DOHH2 (cell line): Measurements from ENCODE around the gene HIBADH.
"Not testable (repeated sequence)": the region's sequence is repeated elsewhere in the genome, so short reads cannot be mapped to it uniquely, and the experiment has no call there.

Experiments used
- H3F3A ChIP-seq: fragments of 200-600 bp; sonication (generic), shearing (Covaris generic); 2 replicates; pipeline ENCODE4 v1.6.0; 2016; ENCODE audit warnings: antibody characterized with exemption, mild to moderate bottlenecking; ENCODE audit not compliant: control insufficient read depth, insufficient read depth
- H3K27ac ChIP-seq: fragments of 200-600 bp; sonication (generic); 2 replicates; pipeline ENCODE4 v1.5.1; 2014; ENCODE audit warnings: low read depth, mild to moderate bottlenecking, low read length, moderate library complexity
- H3K27me3 ChIP-seq: fragments of 200-600 bp; sonication (generic); 2 replicates; pipeline ENCODE4 v1.6.1; 2014; ENCODE audit warnings: mild to moderate bottlenecking, low read length, mixed read lengths; ENCODE audit not compliant: control insufficient read depth
- H3K36me3 ChIP-seq: fragments of 200-600 bp; sonication (generic); 2 replicates; pipeline ENCODE4 v1.6.1; 2014; ENCODE audit warnings: mild to moderate bottlenecking, low read length, moderate library complexity, mixed read lengths; ENCODE audit not compliant: control insufficient read depth
- H3K4me1 ChIP-seq: fragments of 200-600 bp; sonication (generic); 2 replicates; pipeline ENCODE4 v1.6.1; 2014; ENCODE audit warnings: mild to moderate bottlenecking, low read length, mixed read lengths; ENCODE audit not compliant: control insufficient read depth
- H3K4me2 ChIP-seq: fragments of 200-600 bp; sonication (generic); 2 replicates; pipeline ENCODE4 v1.6.0; 2014; ENCODE audit warnings: mild to moderate bottlenecking, low read length, moderate library complexity
- H3K4me3 ChIP-seq: fragments of 200-600 bp; sonication (generic); 2 replicates; pipeline ENCODE4 v1.5.1; 2014; ENCODE audit warnings: mild to moderate bottlenecking, low read length, mixed read lengths
- H3K79me2 ChIP-seq: fragments of 200-600 bp; sonication (generic); 2 replicates; pipeline ENCODE4 v1.6.1; 2014; ENCODE audit warnings: mild to moderate bottlenecking, low read length, mixed read lengths; ENCODE audit not compliant: control insufficient read depth
- H3K9me2 ChIP-seq: fragments of 200-600 bp; sonication (generic); replicated peaks from 2 replicates; pipeline ENCODE4 v1.6.1; 2014; ENCODE audit warnings: mild to moderate bottlenecking, low read length, mixed read lengths; ENCODE audit not compliant: control insufficient read depth
- H3K9me3 ChIP-seq: fragments of 200-600 bp; sonication (generic); 2 replicates; pipeline ENCODE4 v1.6.1; 2014; ENCODE audit warnings: antibody characterized with exemption, low read length, mixed read lengths; ENCODE audit not compliant: control insufficient read depth, insufficient read depth
- H4K20me1 ChIP-seq: fragments of 200-600 bp; sonication (generic); 2 replicates; pipeline ENCODE4 v1.6.0; 2014; ENCODE audit warnings: low read depth, mild to moderate bottlenecking, antibody characterized with exemption, low read length, moderate library complexity; ENCODE audit not compliant: control insufficient read depth, insufficient read depth
- CTCF ChIP-seq: fragments of 200-600 bp; sonication (generic); IDR thresholded peaks from one replicate; pipeline ENCODE4 v1.5.1; 2014; ENCODE audit warnings: antibody characterized with exemption, mild to moderate bottlenecking, low read depth, low read length; ENCODE audit not compliant: poor library complexity, severe bottlenecking
- EZH2phosphoT487 ChIP-seq: fragments of 200-600 bp; sonication (generic); IDR thresholded peaks from 2 replicates; pipeline ENCODE4 v1.6.1; 2017; ENCODE audit warnings: borderline replicate concordance, mild to moderate bottlenecking, antibody characterized with exemption, low read length, moderate library complexity, mixed read lengths

Gene HIBADH

GRCh38 chr7:27579565-27579964 lies 83.1 kb downstream of the HIBADH start:
- no peaks in the 10 kb centered on the region for H3K9me2 ChIP-seq
- 0 out of 2 replicates have a peak, but pooled peaks cover 3% of the 10 kb centered on the region for H3F3A ChIP-seq
- no peaks in the 10 kb centered on the region for H3K27me3 ChIP-seq
- H3K27ac ChIP-seq, result no peak overlapping the region
- H3K79me2 ChIP-seq, result no peaks in the 10 kb centered on the region
- H3K4me3 ChIP-seq, result no peak overlapping the region
- H3K9me3 ChIP-seq, result no peaks in the 10 kb centered on the region
- H3K36me3 ChIP-seq, result no peaks in the 10 kb centered on the region
- TF ChIP-seq EZH2phosphoT487 (no peak), CTCF (no peak)
- H3K4me2 ChIP-seq, result no peak overlapping the region
- peaks cover 19% of the 10 kb centered on the region for H3K4me1 ChIP-seq
- no peaks in the 10 kb centered on the region; the same call in 1 of the 2 replicates for H4K20me1 ChIP-seq

DNA sequence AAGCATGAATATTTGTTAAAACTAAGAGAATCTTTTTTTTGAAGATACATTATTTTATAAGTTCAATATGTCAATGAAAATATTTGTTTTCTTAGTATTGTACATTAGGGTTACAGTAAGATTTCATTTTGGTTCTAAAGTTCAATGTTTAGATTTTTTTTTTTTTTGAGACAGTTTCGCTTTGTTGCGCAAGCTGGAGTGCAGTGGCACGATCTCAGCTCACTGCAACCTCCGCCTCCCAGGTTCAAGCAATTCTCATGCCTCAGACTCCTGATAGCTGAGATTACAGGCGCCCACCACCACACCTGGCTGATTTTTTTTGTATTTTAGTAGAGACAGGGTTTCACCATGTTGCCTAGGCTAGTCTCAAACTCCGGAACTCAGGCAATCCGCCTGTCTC lies 84.5 kb downstream of the HIBADH start:
- not testable (repeated sequence) for H3K4me2 ChIP-seq, H3K4me3 ChIP-seq, H3F3A ChIP-seq, H4K20me1 ChIP-seq, H3K9me2 ChIP-seq, H3K9me3 ChIP-seq, H3K79me2 ChIP-seq, H3K36me3 ChIP-seq, H3K27me3 ChIP-seq, H3K27ac ChIP-seq
- peaks cover 23% of the 10 kb centered on the region for H3K4me1 ChIP-seq

DNA sequence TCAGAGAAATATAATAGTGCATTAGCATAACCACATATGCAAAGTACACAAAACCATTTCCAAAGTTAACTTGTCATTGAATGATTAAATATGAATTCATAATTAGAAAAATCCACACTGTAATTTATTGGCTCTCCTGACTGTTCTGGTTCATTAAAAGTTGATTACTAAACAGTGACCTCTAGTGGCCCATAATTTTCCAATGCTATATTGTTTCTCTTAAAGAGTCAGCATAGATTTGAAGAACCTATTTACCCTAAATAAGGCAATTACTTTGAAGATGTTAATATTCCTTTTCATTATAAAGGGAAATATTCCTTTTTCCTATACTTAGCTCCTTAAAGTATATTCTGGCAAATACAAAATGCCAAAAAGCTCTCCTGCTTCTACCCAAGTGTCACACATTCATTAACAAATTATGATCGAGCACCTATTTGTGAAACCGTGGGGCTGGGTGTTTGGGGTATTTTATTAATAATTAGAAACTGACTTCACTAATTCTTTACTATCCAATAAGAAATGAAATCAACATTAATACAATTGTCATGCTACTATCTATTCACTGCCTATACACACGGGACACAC lies 86.2 kb downstream of the HIBADH start:
- Histone ChIP-seq H3K27me3 (no peaks in the 10 kb centered on the region), H3F3A (0 out of 2 replicates have a peak, but pooled peaks cover 3% of the 10 kb centered on the region), H3K4me2 (no peak overlapping the region), H4K20me1 (no peaks in the 10 kb centered on the region; the same call in 1 of the 2 replicates), H3K79me2 (no peaks in the 10 kb centered on the region), H3K27ac (no peak overlapping the region), H3K4me3 (no peak overlapping the region), H3K9me3 (no peaks in the 10 kb centered on the region), H3K4me1 (peaks cover 23% of the 10 kb centered on the region), H3K9me2 (no peaks in the 10 kb centered on the region), H3K36me3 (no peaks in the 10 kb centered on the region)
- no peak for TF ChIP-seq EZH2phosphoT487
- TF ChIP-seq CTCF, result peak; percentile 88

- no peaks in the 10 kb centered on the region for H3K9me3 ChIP-seq
- H4K20me1 ChIP-seq, result no peaks in the 10 kb centered on the region; the same call in 1 of the 2 replicates
- no peak overlapping the region for H3K27ac ChIP-seq
- no peaks in the 10 kb centered on the region for H3K79me2 ChIP-seq
- no peak overlapping the region for H3K4me2 ChIP-seq
- H3K4me1 ChIP-seq, result peaks cover 23% of the 10 kb centered on the region
- no peak overlapping the region for H3K4me3 ChIP-seq
- 0 out of 2 replicates have a peak, but pooled peaks cover 3% of the 10 kb centered on the region for H3F3A ChIP-seq
- TF ChIP-seq EZH2phosphoT487 (no peak), CTCF (no peak)
- H3K36me3 ChIP-seq, result no peaks in the 10 kb centered on the region
- no peaks in the 10 kb centered on the region for H3K27me3 ChIP-seq
- H3K9me2 ChIP-seq, result no peaks in the 10 kb centered on the region
These were observed 87.1 kb downstream of the HIBADH start for GRCh38 chr7:27575613-27576012.
